Fibroblast of villous mesenchyme (primary cell): ENCODE results near the gene RAB40C. TPM values are rescaled to one million over a fixed set of nuclear protein-coding genes. Genes with fewer than 3 reads are reported as not detected.

Source experiments
- DNase-seq: peaks from one replicate; pipeline ENCODE4 v3.0.0-alpha.2; 2010; ENCODE audit warnings: low read depth
- H3K4me3 ChIP-seq: 2 replicates; pipeline ENCODE4 v1.5.1; 2011; ENCODE audit warnings: low read depth, mild to moderate bottlenecking, low read length
- total RNA-seq: library from RNA; depleted of rRNA; stranded (reverse); fragments of >200 nt; gene quantifications from 2 replicates; pipeline ENCODE4 v1.2.3, GENCODE V29; 2012
- TF ChIP-seq, protein P1 (sequence below): IDR thresholded peaks from 2 replicates; pipeline ENCODE4 v1.5.1; 2012; ENCODE audit warnings: low read depth, mild to moderate bottlenecking, low read length; ENCODE audit not compliant: insufficient read depth

Gene RAB40C
- total RNA-seq, 1 donor = 9.9 TPM

DNA sequence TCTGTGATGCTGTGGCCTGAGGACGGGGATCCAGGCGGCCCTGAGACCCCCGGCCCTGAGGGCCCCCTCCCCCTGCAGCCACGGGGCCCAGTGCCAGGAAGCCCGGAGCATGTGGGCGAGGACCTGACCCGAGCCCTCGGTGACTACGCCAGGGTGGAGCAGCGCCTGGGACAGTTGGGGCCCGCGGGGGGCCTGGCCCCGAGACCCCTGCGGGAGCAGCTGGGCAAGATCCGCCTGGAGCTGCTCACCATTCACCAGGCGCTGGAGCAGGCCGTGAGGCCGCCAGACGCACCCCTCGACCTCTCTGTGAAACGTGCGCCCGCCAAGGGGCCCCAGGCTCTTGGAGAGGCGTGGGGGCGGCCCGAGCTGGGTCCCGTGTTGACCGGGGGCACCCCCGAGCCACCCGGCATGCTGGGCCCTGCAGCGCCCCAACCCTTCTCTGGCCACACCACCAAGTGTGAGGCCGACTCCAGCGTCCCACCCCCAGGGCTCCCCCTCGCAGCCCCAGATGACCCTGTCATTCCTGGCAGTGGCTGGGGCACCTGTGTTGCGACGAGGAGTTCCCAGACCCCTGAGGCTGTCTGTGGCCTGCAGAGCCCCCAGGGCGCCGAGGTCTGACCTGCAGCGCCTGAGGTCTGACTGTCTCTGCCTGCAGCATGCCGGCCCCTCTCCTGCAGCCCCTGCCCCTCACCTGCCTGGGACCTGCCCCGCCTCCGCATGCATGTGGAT, 25.0 kb upstream of the RAB40C start:
- no peak for DNase-seq
- TF ChIP-seq, protein P1, sequence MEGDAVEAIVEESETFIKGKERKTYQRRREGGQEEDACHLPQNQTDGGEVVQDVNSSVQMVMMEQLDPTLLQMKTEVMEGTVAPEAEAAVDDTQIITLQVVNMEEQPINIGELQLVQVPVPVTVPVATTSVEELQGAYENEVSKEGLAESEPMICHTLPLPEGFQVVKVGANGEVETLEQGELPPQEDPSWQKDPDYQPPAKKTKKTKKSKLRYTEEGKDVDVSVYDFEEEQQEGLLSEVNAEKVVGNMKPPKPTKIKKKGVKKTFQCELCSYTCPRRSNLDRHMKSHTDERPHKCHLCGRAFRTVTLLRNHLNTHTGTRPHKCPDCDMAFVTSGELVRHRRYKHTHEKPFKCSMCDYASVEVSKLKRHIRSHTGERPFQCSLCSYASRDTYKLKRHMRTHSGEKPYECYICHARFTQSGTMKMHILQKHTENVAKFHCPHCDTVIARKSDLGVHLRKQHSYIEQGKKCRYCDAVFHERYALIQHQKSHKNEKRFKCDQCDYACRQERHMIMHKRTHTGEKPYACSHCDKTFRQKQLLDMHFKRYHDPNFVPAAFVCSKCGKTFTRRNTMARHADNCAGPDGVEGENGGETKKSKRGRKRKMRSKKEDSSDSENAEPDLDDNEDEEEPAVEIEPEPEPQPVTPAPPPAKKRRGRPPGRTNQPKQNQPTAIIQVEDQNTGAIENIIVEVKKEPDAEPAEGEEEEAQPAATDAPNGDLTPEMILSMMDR = no peak
- H3K4me3 ChIP-seq = no peak overlapping the region

DNA sequence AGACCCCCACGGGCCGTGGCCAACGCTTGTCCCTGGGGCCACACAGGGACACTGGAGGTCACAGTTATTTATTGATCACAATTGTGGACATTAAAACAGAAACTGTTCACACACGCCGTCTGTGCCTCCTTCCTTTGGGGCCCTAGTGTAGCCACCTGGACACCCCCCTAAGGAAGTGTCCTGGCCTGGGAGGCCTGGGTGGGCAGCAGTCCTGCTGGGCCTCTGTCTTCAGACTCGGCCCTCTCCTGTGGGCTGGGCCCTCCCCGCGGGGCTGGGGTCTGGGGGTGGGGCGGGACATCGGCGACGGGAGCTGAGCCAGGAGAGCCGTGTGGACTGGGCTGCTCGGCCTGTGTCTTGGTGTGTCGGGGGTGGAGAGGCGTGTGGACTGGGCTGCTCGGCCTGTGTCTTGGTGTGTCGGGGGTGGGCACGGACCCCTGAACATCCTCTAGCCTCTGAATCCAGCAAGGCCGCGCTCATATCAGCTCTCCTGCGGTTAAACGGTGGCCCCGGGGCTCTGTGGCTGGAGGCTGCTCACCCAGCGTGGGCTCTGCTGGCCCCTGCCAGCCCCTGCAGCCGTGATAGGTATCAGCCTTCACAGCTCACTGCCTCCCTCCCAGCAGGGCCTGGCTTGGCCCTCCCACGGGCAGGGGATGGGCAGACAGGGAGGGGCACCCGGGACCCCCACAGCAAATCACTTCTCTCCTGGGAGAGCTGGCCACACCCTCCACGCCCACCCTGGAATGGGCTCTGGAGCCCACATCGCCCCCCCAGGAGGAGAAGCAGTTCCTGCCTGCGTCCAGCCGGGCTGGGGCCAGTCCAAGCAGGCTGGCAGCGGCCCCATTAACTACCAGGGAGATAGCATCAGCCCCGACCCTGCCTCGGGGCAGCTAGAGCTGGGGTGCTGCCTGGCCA, 24.2 kb upstream of the RAB40C start:
- no peak for DNase-seq
- TF ChIP-seq, protein P1 = no peak
- no peak overlapping the region for H3K4me3 ChIP-seq

DNA sequence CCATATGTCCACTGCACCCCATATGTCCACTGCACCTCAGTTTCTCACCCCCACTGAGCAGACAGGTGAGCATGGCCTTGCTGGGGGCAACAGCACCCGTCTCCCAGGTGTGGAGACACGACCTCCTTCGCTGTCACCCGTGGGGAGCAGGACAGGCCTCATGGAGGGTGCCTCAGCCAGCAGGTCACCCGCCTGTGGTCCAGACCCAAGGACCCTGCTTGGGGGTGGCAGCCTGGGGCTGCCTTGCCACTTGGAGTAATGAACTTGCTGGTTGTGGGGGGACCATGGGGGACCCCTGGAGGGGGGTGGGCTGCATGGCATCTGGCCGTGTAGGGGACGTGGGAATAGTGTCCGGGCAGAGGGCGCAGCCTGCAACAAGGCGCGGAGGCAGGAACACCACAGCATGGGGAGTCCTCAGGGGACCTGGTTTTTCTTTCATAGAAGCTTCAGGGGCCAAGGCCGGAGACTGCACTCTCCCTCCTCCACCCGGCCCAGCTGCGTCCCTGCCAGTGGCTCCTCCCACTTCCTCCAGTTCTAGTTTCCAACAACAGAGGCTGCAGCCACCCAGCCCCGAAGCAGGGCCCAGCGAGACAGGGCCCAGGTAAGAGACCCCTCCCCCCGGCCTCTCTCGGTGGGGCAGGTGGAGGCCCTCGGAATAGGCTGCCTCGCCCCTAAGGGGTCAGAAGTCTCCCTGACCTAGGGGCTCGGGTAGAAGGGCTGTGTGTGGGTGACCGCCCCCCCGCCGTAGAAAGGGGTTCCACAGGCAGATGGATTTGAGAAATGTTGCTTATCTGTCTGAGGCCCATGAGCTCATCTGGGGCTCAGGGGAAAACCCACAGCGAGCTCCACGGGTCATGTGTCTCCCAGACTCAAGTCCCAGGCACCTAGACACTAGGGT, 23.1 kb upstream of the RAB40C start, which contains the start of gene NHLRC4:
Gene NHLRC4, plus strand, starts transcription at position 531 of the 898 bp plus-strand sequence. CDS start 1,043 bp downstream, outside the sequence.
- peak within 1 kb of the TSS; percentile 38 for H3K4me3 ChIP-seq
- peak; percentile 75 for DNase-seq
- TF ChIP-seq, protein P1 = no peak

DNA sequence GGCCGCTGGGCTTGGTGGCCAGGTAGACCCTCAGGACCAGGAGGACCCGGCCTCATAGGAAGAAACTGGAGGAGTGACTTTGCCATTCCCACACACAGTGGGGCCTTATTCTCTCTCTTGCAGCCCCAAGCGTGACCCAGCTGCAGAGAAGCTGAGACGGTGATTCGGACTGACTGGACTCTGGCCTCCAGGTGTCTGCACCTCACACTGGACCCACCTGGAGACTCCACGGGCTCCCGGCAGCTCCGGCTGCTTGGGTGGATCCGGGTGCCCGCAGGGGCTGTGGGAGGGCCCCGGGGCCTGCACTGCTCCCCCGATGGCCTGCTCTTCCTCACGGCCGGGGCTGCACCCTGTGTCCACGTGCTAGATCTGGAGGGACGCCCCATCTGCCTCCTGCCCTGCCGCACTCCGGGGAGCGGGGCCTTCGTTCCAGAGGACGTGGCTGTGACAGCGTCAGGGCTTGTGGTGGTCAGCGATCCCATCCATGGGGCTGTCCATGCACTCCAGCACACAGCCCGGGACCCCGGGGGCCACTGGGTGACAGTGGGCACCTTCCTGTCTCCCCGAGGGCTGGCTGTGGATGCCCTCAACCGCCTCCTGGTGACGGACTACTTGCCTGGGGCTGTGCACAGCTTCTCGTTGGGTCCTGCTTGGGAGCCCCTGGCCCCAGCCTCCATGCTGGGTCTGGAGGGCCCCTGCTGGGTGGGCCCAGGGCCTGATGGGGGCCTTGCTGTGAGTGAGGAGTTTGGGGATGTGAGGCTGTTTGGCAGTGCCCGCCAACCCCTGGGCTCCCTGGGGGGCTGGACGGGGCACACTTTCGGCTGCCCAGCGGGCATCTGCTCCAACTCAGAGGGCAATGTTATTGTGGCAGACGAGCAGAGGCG, 22.3 kb upstream of the RAB40C start:
- peak overlapping the region; percentile 38 for H3K4me3 ChIP-seq
- TF ChIP-seq, protein P1 = no peak
- no peak for DNase-seq

DNA sequence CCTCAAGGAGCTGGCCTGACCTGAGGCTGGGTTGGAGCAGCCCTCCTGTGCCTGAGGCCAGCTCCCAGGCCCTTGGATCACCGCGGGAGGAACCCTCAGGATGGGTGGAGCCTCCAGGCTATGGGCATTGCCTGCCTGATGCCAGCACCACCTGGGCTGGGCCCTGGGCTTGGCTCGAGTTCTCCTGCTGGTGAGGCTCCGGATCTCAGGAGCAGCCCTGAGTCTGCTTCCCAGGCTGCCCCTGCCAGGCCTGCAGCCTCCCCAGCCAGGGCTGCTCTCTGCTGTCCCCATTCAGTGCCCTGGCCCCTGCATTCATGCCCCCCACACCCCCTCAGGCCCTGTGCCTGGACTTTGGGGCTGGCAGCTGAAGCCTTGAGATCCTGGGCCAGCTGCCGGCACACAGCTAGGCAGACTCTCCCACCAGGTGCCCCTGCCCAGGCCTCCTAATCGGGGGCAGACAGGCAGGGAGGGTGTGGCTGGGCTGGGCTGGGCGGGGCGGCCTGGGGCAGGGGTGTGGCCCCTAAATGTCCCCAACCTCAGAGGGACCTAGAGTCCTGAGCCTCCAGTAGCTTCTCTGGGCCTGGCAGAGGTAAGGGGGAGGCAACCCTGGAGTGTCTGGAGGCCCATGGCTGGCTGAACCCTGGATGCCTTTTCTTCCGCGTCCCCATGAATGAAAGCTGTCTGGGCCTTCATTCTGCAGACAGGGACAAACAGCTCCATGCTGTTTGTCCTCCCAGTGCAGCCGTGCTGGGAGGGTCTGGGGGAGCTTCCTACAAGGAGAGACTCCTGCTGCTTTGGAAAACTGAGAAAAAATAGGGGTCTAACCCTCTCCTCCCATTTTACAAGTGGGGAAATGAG, 21.2 kb upstream of the RAB40C start:
- no peak for DNase-seq
- no peak overlapping the region for H3K4me3 ChIP-seq
- TF ChIP-seq, protein P1 = no peak
